HG02885 (cell line): Measurements from ENCODE around the gene SBK2.
A peak's percentile ranks its signal among the peaks of the same experiment; 100 is the strongest.
"Not testable (repeated sequence)": the region's sequence is repeated elsewhere in the genome, so short reads cannot be mapped to it uniquely, and the experiment has no call there.

ENCODE experiments used
- ATAC-seq: cut with Tn5 transposase; IDR thresholded peaks from one replicate; pipeline ENCODE4 v1.9.1; 2021; ENCODE audit warnings: mild to moderate bottlenecking; ENCODE audit not compliant: unreplicated experiment, poor library complexity

Gene SBK2

DNA sequence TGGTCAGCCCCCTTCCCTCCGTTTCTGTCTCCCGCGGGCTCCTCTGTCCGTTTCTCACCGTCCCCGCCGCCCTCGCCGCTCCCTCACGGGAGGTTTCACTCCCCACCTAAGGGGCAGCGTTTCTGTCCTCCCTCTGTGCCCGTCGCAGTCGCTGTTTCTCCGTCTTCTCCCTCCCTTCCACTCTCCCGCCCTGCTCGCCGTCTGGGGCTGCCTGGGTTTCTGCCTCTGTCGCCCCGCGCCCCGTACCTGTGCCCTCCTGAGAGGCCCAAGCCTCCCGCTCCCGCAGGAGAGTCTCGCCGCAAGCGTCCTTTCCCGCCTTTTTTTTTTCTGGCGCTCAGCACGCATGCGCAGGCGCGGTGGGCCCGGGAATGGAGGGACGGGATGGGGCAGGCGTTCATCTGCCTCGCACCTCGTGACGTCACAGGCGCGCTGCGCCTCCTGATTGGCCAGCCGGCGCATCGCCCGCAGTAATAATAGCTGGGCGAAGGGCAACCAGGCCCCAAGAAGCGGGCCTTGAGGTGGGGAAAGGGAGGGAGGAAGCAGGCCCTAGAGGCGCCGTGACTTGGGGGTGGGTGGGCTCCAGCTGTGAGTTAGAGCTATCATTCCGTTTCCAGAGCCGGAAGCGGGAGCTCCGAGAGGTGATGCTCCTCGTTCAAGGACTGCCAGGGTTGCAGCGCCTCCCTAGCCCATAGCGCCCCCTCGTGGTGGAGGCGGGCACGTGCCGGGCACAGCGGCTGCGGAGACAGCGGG is 33.3 kb downstream of the SBK2 start:
- ATAC-seq = peak; percentile 96

DNA sequence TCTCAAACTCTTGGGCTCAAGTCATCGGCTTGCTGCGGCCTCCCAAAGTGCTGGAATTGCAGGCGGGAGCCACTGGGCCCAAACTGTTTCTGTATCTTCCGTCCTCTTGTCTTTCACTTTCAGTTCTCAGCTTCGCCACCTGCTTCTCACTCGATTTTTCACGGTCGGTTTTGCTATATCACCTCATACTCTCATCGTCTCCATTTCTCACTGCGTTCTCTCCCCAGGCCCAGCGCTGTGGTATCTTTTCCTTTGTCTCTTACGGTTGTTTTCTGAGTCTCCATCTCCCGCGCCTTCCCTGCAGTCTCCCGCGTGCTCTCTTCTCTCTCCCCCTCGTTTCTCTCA is 33.8 kb downstream of the SBK2 start:
- ATAC-seq = no peak

DNA sequence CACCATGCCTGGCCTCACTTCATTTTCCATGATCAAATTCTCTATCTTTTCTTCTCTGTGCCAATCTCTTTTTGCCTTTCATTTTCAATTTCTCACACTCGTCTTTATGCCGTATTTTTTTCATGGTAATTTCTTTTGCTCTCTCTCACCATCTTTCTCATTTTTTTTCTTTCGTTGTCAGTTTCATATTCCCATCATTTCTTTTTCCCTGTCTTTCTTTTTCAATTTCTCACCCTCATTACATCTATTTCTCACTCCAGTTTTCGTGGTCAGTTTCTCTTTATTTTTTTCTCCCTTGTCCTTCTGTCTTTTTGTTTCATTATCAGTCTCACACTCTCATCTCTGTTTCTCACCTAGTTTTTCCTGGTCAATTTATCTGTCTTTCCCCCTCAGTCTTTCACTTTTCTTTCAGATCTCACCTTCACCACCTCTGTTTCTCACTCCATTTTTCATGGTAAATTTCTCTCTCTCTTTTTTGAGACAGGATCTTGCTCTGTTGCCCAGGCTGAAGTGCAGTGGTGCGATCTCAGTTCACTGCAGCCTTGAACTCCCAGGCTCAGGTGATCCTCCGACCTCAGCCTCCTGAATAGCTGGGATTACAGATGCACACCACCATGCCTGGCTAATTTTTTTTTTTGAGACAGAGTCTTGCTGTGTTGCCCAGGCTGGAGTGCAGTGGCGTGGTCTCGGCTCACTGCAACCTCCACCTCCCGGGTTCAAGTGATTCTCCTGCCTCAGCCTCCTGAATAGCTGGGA is 34.6 kb downstream of the SBK2 start:
- no peak for ATAC-seq

DNA sequence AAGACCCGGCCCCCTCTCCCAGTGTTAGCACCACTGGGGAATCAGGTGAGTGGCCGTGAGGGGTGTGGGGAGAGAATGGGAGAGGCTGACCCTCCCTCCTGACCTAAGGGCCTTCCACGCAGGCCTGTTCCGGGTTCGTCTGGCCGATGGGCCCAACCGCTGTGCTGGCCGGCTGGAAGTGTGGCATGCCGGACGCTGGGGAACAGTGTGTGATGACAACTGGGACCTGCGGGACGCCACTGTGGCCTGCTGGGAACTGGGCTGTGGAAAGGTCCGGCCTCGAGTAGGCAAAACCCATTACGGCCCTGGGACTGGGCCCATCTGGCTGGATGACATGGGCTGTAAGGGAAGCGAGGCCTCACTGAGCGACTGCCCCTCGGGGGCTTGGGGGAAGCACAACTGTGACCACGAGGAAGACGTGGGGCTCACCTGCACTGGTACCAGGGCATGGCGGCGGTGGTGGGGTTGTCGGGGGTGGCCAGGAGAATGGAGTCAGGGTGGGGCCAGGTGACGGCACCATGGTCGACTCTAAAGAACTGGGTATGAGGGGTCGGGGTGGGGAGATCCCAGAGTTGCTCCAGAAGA is 36.5 kb downstream of the SBK2 start:
- ATAC-seq = no peak

DNA sequence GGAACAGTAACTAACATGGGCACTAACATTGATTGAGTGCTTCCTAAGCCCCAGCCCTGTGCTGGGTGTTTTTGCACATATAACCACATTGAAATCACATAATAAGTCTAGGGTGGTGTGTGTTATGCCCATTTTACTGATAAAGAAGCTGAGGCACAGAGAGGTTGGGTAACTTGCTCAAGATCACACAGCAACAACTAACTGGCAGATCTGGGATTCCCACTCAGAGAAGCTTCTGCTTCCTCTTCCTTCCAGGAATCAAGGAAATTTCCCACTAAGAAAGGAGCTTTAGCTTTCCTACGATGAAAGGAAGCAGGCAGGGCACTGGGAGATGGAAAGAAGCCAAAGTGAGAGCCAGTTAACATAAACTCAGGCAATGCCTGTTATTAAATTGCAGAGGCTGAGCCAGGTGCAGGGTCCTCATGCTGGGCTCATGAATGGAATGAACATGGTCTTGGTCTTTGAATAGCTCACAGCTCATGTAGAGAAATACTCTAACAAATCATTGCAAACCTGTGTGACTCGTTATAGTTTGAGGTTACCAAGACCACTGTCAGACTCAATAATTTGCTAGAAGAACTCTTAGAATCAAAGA is 38.6 kb downstream of the SBK2 start:
- no peak for ATAC-seq

DNA sequence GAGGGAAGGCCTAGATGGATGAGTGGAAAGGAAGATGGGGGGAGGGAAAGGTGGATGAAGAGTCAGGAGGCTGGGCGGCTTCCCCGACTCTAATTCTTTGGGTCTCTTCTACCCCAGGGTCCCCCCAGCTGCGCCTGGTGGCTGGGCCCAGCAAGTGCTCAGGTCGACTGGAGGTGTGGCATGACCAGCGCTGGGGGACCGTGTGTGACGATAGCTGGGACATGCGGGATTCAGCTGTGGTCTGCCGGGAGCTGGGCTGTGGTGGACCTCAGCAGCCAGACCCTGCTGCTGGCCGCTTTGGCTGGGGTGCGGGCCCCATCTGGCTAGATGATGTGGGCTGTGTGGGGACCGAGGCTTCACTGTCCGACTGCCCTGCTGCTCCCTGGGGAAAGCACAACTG is 39.2 kb downstream of the SBK2 start:
- ATAC-seq = no peak

DNA sequence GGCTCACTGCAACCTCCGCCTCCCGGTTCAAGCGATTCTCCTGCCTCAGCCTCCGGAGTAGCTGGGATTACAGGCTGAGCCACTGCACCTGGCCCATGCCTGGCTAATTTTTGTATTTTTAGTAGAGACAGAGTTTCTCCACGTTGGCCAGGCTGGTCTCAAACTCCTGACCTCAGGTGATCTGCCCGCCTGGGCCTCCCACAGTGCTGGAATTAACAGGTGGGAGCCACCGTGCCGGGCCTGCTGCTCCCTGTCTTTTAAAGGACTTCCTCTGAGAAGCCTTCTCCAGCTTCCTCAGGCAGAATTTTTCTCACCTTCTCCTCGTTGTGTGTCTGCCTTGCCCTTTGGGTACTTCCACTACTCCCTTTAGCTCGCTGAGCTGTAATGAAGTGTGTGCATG is 40.1 kb downstream of the SBK2 start:
- not testable (repeated sequence) for ATAC-seq

DNA sequence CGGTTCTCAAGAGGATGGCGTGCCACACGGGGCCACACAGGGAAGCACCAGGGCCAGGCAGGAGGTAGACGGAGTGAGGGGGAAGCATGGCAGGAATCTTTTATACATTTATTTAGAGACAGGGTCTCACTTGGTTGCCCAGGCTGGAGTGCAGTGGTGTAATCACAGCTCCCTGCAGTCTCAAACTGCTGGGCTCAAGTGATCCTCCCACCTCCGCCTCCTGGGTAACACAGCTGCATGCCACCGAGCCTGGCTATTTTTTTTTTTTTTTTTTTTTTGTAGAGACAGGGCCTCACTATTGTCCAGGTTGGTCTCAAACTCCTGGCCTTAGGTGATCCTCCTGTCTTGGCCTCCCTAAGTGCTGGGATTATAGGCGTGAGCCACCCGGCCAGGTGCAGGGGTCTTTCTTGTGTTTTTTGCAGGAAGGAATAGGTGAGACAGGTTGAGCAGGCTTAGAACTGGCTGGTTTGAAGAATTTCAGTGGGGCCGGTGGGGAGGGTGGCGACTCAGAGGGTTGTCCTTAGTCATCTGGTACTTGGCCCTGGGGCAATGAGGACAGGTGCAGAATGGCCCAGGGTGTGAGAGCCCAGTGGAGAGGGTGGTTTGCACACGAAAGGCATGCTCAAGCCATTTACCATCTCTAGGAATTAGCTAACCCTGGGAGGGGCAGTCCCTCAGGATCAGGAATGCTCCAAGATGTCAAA is 41.1 kb downstream of the SBK2 start:
- ATAC-seq = no peak

DNA sequence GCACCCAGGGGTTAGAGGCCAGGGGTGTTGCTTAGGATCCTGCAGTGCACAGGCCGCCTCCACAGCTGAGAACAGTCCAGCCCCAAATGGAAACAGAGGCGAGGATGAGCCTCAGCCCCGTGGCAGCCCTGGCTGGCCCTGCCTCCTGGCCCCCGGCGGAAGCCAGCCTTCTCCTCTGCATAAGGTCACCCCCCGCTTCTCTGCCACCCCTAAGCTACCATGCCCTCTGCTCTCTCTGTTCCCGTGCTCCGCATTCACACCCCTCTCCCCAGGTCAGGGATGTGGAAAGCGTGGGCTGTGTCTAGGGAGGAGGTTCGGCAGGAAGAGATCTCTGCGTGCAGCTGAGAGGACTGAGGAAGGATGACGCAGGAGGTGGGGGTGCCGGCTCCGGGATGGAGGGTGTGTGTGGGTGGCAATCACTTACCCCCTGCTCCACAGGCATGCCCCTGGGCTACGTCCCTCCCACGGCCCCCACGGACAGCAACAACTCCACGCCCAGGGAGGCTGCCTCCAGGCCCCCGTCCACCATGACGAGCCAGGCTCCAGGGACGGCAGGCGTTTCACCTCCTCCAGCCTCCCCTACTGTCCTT is 42.7 kb downstream of the SBK2 start:
- ATAC-seq = no peak

DNA sequence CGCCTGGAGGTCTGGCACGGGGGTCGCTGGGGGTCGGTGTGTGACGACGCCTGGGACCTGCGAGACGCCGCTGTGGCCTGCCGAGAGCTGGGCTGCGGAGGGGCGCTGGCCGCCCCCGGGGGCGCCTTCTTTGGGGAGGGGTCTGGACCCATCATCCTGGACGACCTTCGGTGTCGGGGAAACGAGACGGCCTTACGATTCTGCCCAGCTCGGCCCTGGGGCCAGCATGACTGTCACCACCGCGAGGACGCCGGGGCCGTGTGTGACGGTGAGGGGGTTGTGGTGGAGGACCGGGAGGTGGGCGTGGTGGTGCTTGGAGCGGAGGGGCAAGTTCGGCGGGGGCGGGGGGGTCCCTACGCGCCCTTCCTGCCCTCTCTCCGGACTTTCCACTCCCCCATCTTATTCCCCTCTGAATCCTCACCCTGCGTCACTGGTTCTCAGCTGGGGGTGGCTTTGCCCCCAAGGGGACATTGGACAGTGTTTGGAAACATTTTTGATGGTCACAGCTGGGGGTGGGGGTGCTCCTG is 43.2 kb downstream of the SBK2 start:
- no peak for ATAC-seq

DNA sequence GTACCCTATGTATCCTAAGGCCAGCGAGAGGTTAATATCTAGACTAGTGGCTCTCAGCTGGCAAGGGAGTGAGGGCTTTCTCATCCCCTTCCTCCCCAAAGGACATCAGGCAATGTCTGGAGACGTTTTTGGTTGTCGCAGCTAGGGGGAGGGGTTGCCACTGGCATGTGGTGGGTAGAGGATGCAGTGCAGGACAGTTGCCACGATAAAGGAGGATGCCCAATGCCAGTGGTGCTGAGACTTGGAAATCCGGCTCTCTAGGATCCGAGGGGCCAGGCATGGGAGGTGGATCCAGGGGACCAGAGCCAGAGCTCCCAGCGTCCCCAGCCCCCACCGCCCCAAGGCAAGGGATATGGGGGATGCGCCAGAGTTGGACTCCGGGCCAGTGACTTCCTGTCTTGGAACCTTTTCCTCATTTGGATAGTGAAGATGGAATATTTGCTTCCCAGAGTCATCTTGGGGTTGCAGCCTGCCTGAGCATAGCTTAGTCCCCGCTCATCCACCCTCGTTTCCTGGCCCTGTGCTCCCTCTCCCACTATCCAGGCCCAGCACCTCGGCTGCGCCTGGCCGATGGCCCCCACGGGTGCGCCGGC is 43.8 kb downstream of the SBK2 start:
- ATAC-seq = no peak

DNA sequence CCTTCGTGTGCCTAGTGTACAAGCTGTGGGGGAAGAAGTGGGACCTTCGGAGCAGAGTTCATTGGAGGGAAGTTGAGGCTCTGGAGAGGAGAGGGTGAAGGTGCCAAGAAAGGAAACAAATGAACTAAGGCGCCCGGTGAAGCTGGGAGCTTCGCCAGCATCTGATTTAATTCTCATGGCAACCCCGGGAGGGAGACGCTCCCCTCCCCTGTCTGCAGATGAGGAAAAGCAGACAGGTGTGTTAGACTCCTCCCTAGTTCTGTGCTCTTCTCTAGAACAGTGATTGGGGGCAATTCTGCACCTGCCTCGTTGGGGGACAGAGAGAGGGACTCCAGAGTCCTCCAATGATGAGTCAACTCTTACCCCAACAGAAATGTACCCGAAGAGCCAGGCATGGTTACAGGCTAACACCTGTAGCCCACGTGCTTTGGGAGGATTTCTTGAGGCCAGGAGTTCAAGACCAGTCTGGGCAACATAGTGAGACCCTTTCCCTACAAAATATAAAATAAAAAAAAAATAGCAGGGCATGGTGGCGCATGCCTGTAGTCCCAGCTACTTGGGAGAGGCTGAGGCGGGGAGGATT is 44.5 kb downstream of the SBK2 start:
- ATAC-seq = no peak

DNA sequence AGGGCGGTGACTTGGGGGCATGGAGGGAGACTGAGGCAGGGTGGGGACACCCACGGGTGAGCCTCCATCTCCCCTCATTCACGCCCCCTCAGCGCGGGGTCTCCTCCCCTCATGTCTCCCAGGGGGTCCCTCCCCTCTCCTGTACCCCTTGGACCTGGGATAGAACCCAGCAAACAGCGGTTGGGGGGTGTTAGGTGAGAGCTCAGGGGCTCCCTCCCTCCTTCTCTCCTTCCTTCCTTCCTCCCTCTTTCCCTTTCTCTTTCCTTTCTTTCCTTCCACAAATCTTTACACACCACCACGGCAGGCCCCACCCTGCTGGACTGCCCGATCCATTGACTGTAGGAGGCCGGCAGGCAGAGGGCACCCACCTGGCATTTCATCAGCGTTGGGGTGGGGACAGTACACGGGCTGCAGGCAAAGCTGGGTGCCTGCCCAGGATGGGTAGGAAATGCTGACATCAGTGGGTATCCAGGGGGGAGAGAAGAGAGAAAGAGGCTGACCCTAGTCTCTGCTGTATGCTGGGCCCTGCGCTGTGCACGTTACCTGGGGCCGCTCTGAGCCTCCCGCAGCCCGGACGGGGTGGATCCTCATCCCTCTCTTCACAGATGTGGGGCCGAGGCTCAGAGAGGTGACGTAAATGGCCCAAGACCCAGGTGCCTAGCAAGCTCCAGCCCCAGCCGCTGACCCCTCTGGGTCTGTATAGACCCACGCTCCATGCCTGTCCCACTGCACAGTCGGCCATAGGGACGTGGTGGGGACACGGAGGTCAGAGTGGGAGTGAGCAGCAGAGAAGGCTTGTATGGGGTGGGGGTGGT is 45.2 kb downstream of the SBK2 start:
- ATAC-seq = no peak

DNA sequence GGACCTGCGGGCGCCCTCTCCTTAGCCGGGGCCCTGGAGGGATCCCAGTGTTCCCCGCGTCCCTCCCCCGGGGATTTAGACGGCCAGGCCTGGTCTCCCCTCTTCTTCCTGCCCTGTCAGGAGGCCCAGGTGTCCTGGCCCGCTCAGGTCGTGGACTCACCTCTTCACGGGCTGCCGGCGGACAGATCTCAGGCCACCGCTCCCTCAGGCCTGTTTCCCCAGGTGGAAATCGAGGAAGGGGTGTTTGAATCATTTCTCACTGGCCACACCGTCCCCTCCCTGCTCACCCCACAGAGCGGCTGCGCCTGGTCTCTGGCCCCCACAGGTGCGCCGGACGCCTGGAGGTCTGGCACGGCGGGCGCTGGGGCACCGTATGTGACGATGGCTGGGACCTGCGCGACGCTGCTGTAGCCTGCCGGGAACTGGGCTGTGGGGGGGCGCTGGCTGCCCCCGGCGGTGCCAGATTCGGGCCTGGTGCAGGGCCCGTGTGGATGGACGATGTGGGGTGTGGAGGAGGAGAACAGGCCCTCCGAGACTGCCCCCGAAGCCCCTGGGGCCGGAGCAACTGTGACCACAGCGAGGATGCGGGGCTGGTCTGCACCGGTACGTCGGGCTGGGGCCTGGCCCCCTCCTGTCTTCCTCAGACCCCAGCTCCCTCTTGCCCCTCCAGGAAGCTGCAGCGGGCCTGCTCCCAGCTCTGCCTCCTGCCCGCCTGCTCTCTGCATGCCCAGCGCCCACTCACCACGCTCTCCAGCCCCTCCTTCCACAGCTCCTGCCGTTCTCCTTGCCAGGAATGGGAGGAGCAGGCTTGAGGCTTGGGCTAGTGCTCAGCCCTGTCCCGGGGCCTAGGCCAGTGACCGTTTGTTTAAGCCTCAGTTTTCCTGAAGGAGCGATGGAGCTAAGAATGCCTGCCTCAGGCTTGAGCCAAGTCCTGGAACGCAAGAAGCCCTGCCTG is 46.2 kb downstream of the SBK2 start:
- ATAC-seq = no peak

DNA sequence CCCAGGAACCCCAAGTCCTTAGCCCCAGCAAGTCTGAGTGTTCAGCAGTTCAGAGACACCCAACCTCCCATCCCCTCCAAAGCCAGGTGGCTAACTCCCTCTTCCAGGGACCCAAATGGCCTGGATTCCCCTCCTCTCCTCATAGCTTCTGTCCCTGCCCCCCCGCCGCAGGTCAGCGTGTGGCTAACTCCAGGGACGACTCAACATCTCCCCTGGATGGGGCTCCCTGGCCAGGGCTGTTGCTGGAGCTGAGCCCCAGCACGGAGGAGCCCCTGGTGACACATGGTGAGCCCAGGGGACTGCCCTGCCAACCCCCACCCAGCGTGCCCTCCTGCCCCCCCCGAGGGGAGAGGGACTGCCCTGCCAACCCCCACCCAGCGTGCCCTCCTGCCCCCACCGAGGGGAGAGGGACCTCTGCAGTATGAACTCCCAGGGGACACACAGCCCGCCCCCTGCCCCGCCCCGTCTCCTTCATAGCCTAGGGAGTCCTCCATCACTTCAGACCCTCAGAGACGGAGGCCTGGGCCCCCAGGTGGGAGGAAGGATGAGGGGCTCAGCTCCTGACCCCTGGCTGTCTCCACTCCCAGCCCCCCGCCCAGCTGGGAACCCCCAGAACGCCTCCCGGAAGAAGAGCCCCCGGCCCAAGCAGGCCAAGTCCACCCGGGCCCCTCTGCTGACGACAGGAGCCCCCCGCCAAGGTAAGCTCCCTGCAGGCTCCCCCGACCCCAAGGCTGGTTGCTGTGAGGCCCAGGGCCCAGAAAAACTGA is 47.0 kb downstream of the SBK2 start:
- no peak for ATAC-seq

DNA sequence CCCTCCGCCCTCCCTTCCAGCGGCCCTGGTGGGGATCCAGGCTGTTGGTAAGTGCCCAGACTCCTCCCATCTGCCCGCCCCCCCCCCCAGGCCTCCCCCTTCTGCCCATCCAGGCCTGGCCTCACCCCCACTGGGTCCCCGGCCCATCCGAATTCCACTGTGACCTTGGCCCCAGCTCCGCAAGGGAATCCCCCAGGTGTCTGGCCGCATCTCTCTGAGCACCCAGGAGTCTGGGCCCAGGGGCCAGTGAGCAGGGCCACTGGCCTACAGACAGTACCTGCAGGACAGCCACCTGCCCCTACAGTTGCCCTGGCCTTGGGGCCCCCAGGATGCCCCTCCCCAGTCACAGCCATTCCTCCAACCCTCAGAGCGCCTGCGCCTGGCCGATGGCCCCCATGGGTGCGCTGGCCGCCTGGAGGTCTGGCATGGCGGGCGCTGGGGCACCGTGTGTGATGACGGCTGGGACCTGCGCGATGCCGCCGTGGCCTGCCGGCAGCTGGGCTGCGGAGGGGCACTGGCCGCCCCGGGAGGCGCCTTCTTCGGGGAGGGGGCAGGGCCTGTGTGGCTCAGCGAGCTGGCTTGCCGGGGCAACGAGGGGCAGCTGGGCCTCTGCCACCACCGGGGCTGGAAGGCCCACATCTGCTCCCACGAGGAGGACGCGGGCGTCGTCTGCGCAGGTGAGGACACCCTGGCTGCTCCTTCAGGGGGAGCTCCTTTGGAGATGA is 47.8 kb downstream of the SBK2 start:
- ATAC-seq = no peak
